Activated T-cell treated with anti-CD3 and anti-CD28 coated beads, Interleukin-2, amount 50 U/mL, for 24 hours (primary cell): ENCODE results near the gene CFAP61.
"Not testable (repeated sequence)": the region's sequence is repeated elsewhere in the genome, so short reads cannot be mapped to it uniquely, and the experiment has no call there.

ENCODE experiments used
- DNase-seq: peaks from one replicate; pipeline ENCODE4 v3.0.0-alpha.2; 2020
- H3K27ac Mint-ChIP-seq: 2 replicates; pipeline ENCODE4 v1.8.0; 2020; ENCODE audit warnings: mild to moderate bottlenecking, mixed read lengths
- H3K27me3 Mint-ChIP-seq: 2 replicates; pipeline ENCODE4 v1.8.0; 2020; ENCODE audit warnings: mixed read lengths
- H3K36me3 Mint-ChIP-seq: 2 replicates; pipeline ENCODE4 v1.8.0; 2020; ENCODE audit warnings: low read depth, mixed read lengths
- H3K4me1 Mint-ChIP-seq: 2 replicates; pipeline ENCODE4 v1.8.0; 2020; ENCODE audit warnings: low read depth, mixed read lengths
- H3K4me3 Mint-ChIP-seq: 2 replicates; pipeline ENCODE4 v1.8.0; 2020; ENCODE audit warnings: mild to moderate bottlenecking, moderate library complexity, mixed read lengths
- H3K9me3 Mint-ChIP-seq: 2 replicates; pipeline ENCODE4 v1.8.0; 2020; ENCODE audit warnings: mixed read lengths

Gene CFAP61

GRCh38 chr20:20211988-20212518 lies 159.7 kb downstream of the CFAP61 start:
- no peak overlapping the region for H3K4me3 Mint-ChIP-seq
- H3K4me1 Mint-ChIP-seq: no peaks in the 10 kb centered on the region
- no peaks in the 10 kb centered on the region for H3K36me3 Mint-ChIP-seq
- peaks cover 35% of the 10 kb centered on the region for H3K27me3 Mint-ChIP-seq
- no peak for DNase-seq
- H3K27ac Mint-ChIP-seq: no peak overlapping the region
- H3K9me3 Mint-ChIP-seq: no peaks in the 10 kb centered on the region

DNA sequence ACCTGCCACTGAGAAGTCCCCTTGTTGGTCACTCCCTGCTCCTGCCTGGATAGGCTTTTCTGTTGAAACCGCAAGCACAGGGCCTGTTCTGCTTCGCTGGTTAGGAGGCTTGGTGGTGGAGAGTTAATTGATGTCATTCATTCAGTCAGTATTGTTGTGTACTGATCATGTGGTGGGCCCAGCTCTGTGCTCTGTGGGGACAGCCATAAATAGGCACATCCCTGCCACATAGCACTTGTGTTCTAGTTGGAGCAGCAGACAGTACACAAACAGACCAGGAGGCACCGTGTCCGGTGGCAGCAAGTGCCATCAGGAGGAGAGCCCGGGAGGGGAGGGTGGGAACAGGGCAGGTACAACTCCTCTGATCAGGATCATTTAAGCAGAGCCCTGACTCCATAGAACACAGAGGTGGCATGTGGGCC lies 160.4 kb downstream of the CFAP61 start:
- H3K27ac Mint-ChIP-seq: no peak overlapping the region
- peaks cover 39% of the 10 kb centered on the region for H3K27me3 Mint-ChIP-seq
- no peaks in the 10 kb centered on the region for H3K9me3 Mint-ChIP-seq

DNA sequence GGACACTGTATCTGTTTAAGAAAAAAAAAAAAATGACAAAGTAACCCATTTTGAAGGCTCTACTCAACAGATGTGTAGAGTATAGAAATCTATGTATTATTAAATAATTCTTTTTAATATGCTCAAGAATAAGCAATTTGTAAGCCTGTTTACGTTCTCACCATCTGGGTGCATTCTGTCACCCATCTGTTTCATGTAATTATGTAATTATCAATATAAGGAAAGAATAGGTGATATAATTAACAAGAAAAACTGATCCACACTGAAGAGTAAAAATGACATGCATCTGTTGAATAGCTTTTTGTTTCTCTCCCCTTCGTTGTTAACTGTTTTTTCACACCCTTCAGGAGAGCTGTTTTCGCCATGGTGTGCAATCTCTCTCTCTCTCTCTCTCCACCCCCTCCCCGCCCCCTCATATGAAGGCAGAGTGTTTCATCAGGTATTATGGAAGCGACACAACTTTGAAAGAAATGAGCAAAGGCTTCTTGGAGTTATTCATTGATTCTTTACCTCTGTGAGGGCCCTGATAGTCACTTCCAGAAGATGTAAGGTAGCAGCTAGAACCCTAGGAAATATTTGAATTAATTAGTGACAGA lies 161.3 kb downstream of the CFAP61 start:
- H3K27ac Mint-ChIP-seq: no peak overlapping the region
- DNase-seq: no peak
- peaks cover 3% of the 10 kb centered on the region for H3K9me3 Mint-ChIP-seq
- no peak overlapping the region for H3K4me3 Mint-ChIP-seq
- H3K4me1 Mint-ChIP-seq: no peaks in the 10 kb centered on the region
- H3K36me3 Mint-ChIP-seq: no peaks in the 10 kb centered on the region
- H3K27me3 Mint-ChIP-seq: peaks cover 36% of the 10 kb centered on the region

More for the DNA sequence above, 160.4 kb downstream of the CFAP61 start:
- no peak for DNase-seq
- Mint-ChIP-seq H3K36me3 (no peaks in the 10 kb centered on the region), H3K4me1 (no peaks in the 10 kb centered on the region), H3K4me3 (no peak overlapping the region)

DNA sequence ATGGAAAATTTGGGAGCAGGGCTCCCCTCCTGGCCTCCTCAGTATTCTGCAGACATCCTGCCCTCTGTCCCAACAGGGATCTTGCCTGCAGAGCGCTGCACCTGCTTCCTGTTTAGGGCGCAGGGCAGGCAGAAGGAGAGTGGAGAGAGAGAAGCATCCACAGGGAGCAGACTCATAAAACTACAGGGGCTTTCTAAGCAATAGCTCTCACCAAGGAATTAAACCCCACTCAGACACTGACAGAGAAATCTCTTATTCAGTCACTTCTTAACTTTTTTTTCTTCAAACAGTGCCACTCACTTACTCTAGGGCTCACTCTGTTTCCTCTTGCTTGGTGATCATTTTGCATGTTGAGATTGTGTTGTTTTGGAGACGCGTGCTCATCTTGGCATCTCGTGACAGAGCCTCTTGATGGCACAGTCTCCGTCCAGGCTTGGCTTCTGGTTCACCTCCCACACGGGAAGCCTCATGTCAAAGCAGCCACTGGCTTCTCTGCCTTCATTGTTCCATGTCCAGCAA lies 162.5 kb downstream of the CFAP61 start:
- peaks cover 36% of the 10 kb centered on the region for H3K27me3 Mint-ChIP-seq
- no peak overlapping the region for H3K4me3 Mint-ChIP-seq
- no peak overlapping the region for H3K27ac Mint-ChIP-seq
- H3K9me3 Mint-ChIP-seq: peaks cover 4% of the 10 kb centered on the region
- no peaks in the 10 kb centered on the region for H3K4me1 Mint-ChIP-seq
- no peaks in the 10 kb centered on the region for H3K36me3 Mint-ChIP-seq
- no peak for DNase-seq

DNA sequence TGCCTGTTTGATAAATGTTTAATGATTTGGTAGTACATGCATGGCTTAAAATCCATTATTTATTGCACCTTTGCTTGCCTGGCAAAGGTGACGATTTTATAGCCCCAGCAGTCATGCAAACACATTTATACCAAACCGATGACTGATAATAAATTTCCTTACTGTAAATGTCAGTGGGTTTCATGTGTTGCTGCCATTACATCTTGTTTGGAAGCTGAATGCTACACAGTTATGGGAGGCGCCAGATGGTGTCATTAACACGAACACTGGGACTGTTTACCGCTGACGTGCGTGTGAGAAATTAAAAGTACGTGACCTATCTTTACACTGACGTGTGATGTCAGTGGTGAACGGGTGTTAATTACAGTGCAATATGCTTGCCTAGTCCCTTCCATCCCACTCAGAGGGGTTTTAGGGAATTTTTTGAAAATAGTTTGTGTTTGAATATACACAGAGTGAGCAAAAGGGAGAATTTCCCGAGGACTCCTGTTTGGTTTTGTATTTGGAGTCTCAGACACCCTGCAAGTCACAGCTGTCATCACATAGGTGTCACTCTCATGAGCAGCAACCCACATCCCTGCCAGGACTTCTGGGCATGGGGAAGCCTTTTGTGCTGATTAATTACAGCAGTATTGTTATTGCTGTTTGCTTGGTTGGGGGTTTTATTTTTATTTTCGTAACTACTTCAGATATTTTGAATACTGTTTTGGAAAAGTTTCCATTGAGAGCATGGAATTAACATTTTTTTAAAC lies 163.8 kb downstream of the CFAP61 start:
- no peak for DNase-seq
- Mint-ChIP-seq H3K4me1 (no peaks in the 10 kb centered on the region), H3K27ac (no peak overlapping the region), H3K27me3 (peaks cover 34% of the 10 kb centered on the region), H3K36me3 (no peaks in the 10 kb centered on the region), H3K9me3 (peaks cover 4% of the 10 kb centered on the region), H3K4me3 (no peak overlapping the region)

GRCh38 chr20:20216941-20217340 lies 164.6 kb downstream of the CFAP61 start:
- Mint-ChIP-seq H3K9me3 (peaks cover 4% of the 10 kb centered on the region), H3K4me1 (no peaks in the 10 kb centered on the region)

DNA sequence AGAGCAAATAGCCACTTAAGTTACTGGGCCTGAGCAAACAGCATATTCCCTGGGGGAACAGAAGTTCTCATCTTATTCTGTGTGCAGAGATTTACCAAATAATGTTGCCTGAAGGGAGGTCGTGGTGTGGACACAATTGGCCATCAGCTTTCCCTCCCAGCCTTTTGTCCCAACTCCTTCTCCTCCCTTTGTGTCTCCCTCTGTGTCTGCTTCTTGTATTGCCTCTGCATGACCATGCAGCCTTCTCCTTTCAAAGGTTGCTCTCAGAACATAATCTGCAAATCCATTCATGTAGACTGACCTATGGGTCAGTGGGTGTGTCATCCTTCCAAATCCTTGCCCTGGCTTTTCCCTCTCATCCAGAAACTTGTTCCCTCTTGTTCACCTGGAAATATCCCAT lies 165.3 kb downstream of the CFAP61 start:
- H3K4me3 Mint-ChIP-seq: no peak overlapping the region
- no peaks in the 10 kb centered on the region for H3K4me1 Mint-ChIP-seq
- DNase-seq: no peak
- peaks cover 36% of the 10 kb centered on the region for H3K27me3 Mint-ChIP-seq
- H3K36me3 Mint-ChIP-seq: no peaks in the 10 kb centered on the region
- H3K9me3 Mint-ChIP-seq: peaks cover 4% of the 10 kb centered on the region
- H3K27ac Mint-ChIP-seq: no peak overlapping the region

More at GRCh38 chr20:20216941-20217340, 164.6 kb downstream of the CFAP61 start:
- DNase-seq: no peak
- H3K4me3 Mint-ChIP-seq: no peak overlapping the region
- H3K36me3 Mint-ChIP-seq: no peaks in the 10 kb centered on the region
- H3K27ac Mint-ChIP-seq: no peak overlapping the region
- peaks cover 36% of the 10 kb centered on the region for H3K27me3 Mint-ChIP-seq

- H3K27me3 Mint-ChIP-seq: peaks cover 36% of the 10 kb centered on the region
- not testable (repeated sequence) for H3K4me3 Mint-ChIP-seq, DNase-seq, H3K36me3 Mint-ChIP-seq, H3K4me1 Mint-ChIP-seq, H3K9me3 Mint-ChIP-seq, H3K27ac Mint-ChIP-seq
These were observed 165.8 kb downstream of the CFAP61 start for GRCh38 chr20:20218106-20218505.

GRCh38 chr20:20219016-20219415 lies 166.7 kb downstream of the CFAP61 start:
- H3K9me3 Mint-ChIP-seq: peaks cover 4% of the 10 kb centered on the region
- DNase-seq: no peak
- H3K4me1 Mint-ChIP-seq: no peaks in the 10 kb centered on the region
- peaks cover 36% of the 10 kb centered on the region for H3K27me3 Mint-ChIP-seq
- H3K4me3 Mint-ChIP-seq: no peak overlapping the region
- no peak overlapping the region for H3K27ac Mint-ChIP-seq
- H3K36me3 Mint-ChIP-seq: no peaks in the 10 kb centered on the region

DNA sequence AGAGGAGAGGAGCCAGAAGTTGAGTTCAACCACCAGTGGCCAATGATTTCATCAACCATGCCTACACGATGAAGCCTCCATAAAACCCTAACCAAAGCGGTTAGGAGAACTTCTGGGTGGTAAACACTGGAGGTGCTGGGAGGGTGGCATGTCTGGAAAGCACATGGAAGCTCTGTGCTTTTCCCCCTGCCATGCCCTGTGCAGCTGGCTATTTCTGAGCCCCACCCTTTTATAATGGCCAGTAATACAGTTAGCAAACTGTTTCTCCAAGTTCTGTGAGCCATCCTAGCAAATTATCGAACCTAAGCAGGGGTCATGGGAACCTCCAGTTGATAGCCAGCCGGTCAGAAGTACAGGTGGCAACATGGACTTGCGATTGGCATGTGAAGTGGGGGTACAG lies 167.8 kb downstream of the CFAP61 start:
- DNase-seq: no peak
- H3K4me3 Mint-ChIP-seq: no peak overlapping the region
- H3K27me3 Mint-ChIP-seq: peaks cover 30% of the 10 kb centered on the region
- H3K4me1 Mint-ChIP-seq: no peaks in the 10 kb centered on the region
- no peaks in the 10 kb centered on the region for H3K36me3 Mint-ChIP-seq
- H3K27ac Mint-ChIP-seq: no peak overlapping the region
- H3K9me3 Mint-ChIP-seq: peaks cover 4% of the 10 kb centered on the region

GRCh38 chr20:20223981-20224380 lies 171.6 kb downstream of the CFAP61 start:
- H3K27ac Mint-ChIP-seq: no peak overlapping the region
- H3K4me1 Mint-ChIP-seq: no peaks in the 10 kb centered on the region
- H3K36me3 Mint-ChIP-seq: no peaks in the 10 kb centered on the region
- DNase-seq: no peak
- H3K27me3 Mint-ChIP-seq: peaks cover 19% of the 10 kb centered on the region
- no peak overlapping the region for H3K4me3 Mint-ChIP-seq
- H3K9me3 Mint-ChIP-seq: peaks cover 14% of the 10 kb centered on the region

DNA sequence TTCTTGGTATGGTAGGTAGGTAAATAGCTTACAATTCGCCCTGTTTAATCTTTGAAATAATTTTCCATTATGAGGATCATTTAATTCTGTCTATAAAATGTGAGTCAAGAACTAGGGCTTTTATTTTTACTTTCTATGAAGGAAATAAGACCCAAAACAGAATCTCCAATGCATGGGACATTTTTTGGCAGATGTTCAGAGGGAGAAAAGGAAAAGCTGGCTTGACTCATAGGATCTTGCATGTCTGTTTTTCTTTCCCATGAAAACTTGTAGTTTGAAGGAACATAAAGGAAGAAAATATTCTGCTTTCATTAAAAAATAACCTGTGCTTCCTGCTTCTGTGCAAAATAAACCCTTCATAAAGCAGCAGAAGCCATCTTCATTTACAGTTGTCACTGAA lies 172.5 kb downstream of the CFAP61 start:
- no peak overlapping the region for H3K27ac Mint-ChIP-seq
- H3K9me3 Mint-ChIP-seq: peaks cover 14% of the 10 kb centered on the region
- H3K4me1 Mint-ChIP-seq: no peaks in the 10 kb centered on the region
- H3K27me3 Mint-ChIP-seq: peaks cover 19% of the 10 kb centered on the region
- H3K4me3 Mint-ChIP-seq: no peak overlapping the region
- no peak for DNase-seq
- no peaks in the 10 kb centered on the region for H3K36me3 Mint-ChIP-seq

GRCh38 chr20:20225325-20226043 lies 173.2 kb downstream of the CFAP61 start:
- Mint-ChIP-seq H3K9me3 (peaks cover 14% of the 10 kb centered on the region), H3K4me3 (no peak overlapping the region), H3K27me3 (peaks cover 16% of the 10 kb centered on the region), H3K36me3 (no peaks in the 10 kb centered on the region), H3K4me1 (no peaks in the 10 kb centered on the region), H3K27ac (no peak overlapping the region)
- DNase-seq: no peak

DNA sequence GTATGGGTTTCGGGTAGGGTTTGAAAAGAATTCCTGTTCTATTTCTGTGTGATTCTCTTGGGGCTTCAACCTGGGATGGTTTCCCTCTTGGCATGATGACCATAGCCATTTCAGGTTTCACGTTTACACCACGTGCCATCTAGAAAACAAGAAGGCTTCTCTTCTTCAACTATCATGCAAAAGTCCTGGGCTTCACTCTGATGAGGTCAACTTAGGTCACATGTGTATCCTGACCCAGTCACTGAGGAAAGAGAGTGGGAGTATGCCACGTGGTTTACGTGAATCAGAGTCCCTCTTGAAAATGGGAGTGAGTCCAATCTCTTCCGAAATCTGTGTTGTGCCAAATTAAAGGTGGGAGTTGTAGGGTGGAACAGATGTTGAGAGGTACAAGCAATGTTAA lies 174.2 kb downstream of the CFAP61 start:
- Mint-ChIP-seq H3K27ac (no peak overlapping the region), H3K27me3 (peaks cover 18% of the 10 kb centered on the region), H3K9me3 (peaks cover 14% of the 10 kb centered on the region), H3K36me3 (no peaks in the 10 kb centered on the region), H3K4me1 (no peaks in the 10 kb centered on the region), H3K4me3 (no peak overlapping the region)
- DNase-seq: no peak
